GM23338 (cell line): ENCODE data around the gene PSMD4.

ENCODE experiments used
- CREB1 ChIP-seq: fragments of 250-450 bp; sonication (Bioruptor Pico); IDR thresholded peaks from 2 replicates; pipeline ENCODE4 v1.5.0; 2020; ENCODE audit warnings: low read depth, mild to moderate bottlenecking, moderate library complexity
- EZH2 ChIP-seq: fragments of 200-600 bp; sonication (generic); IDR thresholded peaks from one replicate; pipeline ENCODE4 v1.8.0; 2017; ENCODE audit warnings: antibody characterized with exemption, mild to moderate bottlenecking, low read depth; ENCODE audit not compliant: unreplicated experiment
- EZH2phosphoT487 ChIP-seq: fragments of 200-600 bp; sonication (generic); IDR thresholded peaks from one replicate; pipeline ENCODE4 v1.8.1; 2018; ENCODE audit warnings: antibody characterized with exemption; ENCODE audit not compliant: unreplicated experiment
- POLR2AphosphoS5 ChIP-seq: IDR thresholded peaks from 2 replicates; pipeline ENCODE4 v1.6.1; 2016; ENCODE audit warnings: antibody characterized with exemption, low read depth
- ZNF114 ChIP-seq: fragments of 250-450 bp; sonication (Bioruptor Pico); IDR thresholded peaks from 2 replicates; pipeline ENCODE4 v1.5.0; 2020; ENCODE audit warnings: mild to moderate bottlenecking, moderate library complexity
- ZNF331 ChIP-seq: fragments of 250-450 bp; sonication (Bioruptor Pico); IDR thresholded peaks from 2 replicates; pipeline ENCODE4 v1.5.0; 2020; ENCODE audit warnings: low read depth, mild to moderate bottlenecking, moderate library complexity
- TF ChIP-seq, protein P1 (sequence below): IDR thresholded peaks from one replicate; pipeline ENCODE4 v1.6.1; 2018; ENCODE audit warnings: antibody characterized with exemption; ENCODE audit not compliant: unreplicated experiment
- TF ChIP-seq, protein P2 (sequence below), 2 experiments: fragments of 200-600 bp in 1 of 2; sonication (generic) in 1 of 2; conservative IDR thresholded peaks; 2 replicates each; pipeline versions ENCODE4 v1.5.1 to v1.6.1; 2016 to 2017; ENCODE audit warnings: antibody characterized with exemption in 2 of 2, low read depth in 2 of 2, mild to moderate bottlenecking in 2 of 2, moderate library complexity in 1 of 2
- TF ChIP-seq, protein P3 (sequence below): IDR thresholded peaks from 2 replicates; pipeline ENCODE4 v1.6.1; 2016; ENCODE audit warnings: antibody characterized with exemption

DNA sequence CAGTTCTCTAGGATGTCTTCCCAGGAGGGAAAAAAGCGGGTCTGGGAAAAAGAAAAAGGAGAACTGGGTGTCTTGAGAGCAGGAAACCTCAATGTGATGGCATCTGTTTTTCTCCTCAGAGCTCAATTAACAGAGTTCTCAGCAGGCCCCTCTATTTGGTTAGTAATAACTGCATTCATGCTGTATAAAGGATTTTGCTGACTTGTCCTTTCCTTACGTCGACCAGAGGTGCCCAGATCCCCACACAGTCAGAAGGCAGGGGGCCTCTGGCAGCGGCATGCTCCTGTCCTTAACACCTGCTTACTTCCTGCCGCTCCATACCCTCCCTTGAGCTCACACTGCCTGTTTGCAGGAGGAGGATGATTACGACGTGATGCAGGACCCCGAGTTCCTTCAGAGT is 12.3 kb downstream of the PSMD4 start:
- TF ChIP-seq, protein P1, sequence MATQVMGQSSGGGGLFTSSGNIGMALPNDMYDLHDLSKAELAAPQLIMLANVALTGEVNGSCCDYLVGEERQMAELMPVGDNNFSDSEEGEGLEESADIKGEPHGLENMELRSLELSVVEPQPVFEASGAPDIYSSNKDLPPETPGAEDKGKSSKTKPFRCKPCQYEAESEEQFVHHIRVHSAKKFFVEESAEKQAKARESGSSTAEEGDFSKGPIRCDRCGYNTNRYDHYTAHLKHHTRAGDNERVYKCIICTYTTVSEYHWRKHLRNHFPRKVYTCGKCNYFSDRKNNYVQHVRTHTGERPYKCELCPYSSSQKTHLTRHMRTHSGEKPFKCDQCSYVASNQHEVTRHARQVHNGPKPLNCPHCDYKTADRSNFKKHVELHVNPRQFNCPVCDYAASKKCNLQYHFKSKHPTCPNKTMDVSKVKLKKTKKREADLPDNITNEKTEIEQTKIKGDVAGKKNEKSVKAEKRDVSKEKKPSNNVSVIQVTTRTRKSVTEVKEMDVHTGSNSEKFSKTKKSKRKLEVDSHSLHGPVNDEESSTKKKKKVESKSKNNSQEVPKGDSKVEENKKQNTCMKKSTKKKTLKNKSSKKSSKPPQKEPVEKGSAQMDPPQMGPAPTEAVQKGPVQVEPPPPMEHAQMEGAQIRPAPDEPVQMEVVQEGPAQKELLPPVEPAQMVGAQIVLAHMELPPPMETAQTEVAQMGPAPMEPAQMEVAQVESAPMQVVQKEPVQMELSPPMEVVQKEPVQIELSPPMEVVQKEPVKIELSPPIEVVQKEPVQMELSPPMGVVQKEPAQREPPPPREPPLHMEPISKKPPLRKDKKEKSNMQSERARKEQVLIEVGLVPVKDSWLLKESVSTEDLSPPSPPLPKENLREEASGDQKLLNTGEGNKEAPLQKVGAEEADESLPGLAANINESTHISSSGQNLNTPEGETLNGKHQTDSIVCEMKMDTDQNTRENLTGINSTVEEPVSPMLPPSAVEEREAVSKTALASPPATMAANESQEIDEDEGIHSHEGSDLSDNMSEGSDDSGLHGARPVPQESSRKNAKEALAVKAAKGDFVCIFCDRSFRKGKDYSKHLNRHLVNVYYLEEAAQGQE, result no peak
- TF ChIP-seq, protein P2, sequence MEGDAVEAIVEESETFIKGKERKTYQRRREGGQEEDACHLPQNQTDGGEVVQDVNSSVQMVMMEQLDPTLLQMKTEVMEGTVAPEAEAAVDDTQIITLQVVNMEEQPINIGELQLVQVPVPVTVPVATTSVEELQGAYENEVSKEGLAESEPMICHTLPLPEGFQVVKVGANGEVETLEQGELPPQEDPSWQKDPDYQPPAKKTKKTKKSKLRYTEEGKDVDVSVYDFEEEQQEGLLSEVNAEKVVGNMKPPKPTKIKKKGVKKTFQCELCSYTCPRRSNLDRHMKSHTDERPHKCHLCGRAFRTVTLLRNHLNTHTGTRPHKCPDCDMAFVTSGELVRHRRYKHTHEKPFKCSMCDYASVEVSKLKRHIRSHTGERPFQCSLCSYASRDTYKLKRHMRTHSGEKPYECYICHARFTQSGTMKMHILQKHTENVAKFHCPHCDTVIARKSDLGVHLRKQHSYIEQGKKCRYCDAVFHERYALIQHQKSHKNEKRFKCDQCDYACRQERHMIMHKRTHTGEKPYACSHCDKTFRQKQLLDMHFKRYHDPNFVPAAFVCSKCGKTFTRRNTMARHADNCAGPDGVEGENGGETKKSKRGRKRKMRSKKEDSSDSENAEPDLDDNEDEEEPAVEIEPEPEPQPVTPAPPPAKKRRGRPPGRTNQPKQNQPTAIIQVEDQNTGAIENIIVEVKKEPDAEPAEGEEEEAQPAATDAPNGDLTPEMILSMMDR (conservative IDR thresholded peaks at IDR 0.05; ENCODE audit: low read depth in 2 of 2), result no peak
- TF ChIP-seq EZH2phosphoT487, result no peak
- TF ChIP-seq EZH2, result no peak
- no peak for TF ChIP-seq POLR2AphosphoS5
- TF ChIP-seq, protein P3, sequence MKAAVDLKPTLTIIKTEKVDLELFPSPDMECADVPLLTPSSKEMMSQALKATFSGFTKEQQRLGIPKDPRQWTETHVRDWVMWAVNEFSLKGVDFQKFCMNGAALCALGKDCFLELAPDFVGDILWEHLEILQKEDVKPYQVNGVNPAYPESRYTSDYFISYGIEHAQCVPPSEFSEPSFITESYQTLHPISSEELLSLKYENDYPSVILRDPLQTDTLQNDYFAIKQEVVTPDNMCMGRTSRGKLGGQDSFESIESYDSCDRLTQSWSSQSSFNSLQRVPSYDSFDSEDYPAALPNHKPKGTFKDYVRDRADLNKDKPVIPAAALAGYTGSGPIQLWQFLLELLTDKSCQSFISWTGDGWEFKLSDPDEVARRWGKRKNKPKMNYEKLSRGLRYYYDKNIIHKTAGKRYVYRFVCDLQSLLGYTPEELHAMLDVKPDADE, result no peak
- no peak for TF ChIP-seq ZNF114
- TF ChIP-seq ZNF331, result no peak
- no peak for TF ChIP-seq CREB1
